Uterus (tissue), 4 donors: ENCODE measurements around the gene ODAM. TPM values are rescaled to one million over a fixed set of nuclear protein-coding genes. Genes with fewer than 3 reads are reported as not detected.

Source experiments
- DNase-seq, 2 donors: peaks; one replicate each; pipeline ENCODE4 v3.0.0-alpha.2; 2019 to 2020
- H3K27ac ChIP-seq, 2 donors: fragments of 200-600 bp; sonication (generic); 1 replicate in 1 of 2; 2 replicates in 1 of 2; pipeline ENCODE4 v1.5.1; 2016 to 2018
- H3K27me3 ChIP-seq, 2 donors: fragments of 200-600 bp; sonication (generic); one replicate each; pipeline ENCODE4 v1.5.1; 2018 to 2019; ENCODE audit warnings: control low read depth in 1 of 2
- H3K36me3 ChIP-seq, 2 donors: fragments of 200-600 bp; sonication (generic); one replicate each; pipeline ENCODE4 v1.5.1; 2019; ENCODE audit warnings: control low read depth in 1 of 2
- H3K4me1 ChIP-seq, 2 donors: fragments of 200-600 bp; sonication (generic); one replicate each; pipeline ENCODE4 v1.5.1; 2018 to 2019; ENCODE audit warnings: control low read depth in 1 of 2
- H3K4me3 ChIP-seq, 2 donors: fragments of 200-600 bp; sonication (generic); 1 replicate in 1 of 2; 2 replicates in 1 of 2; pipeline ENCODE4 v1.5.1; 2018 to 2019; ENCODE audit warnings: mild to moderate bottlenecking in 1 of 2
- H3K9me3 ChIP-seq, 2 donors: fragments of 200-600 bp; sonication (generic); one replicate each; pipeline ENCODE4 v1.5.1; 2019; ENCODE audit warnings: control low read depth in 1 of 2
- POLR2A ChIP-seq, 2 donors: fragments of 450-650 bp; IDR thresholded peaks; one replicate each; pipeline ENCODE4 v1.6.1; 2016; ENCODE audit warnings: antibody characterized with exemption in 2 of 2, mild to moderate bottlenecking in 1 of 2, moderate library complexity in 1 of 2
- intact Hi-C: fragments of 100-400 bp; cut with DNase I; formaldehyde crosslinking; loops from one replicate; pipeline ENCODE4 v1.15.1; 2023; ENCODE audit warnings: low total_unique reads
- total RNA-seq, 4 donors: library from RNA; depleted of rRNA in 3 of 4; stranded (reverse); fragments of >200 nt in 3 of 4; gene quantifications; one replicate each; pipeline versions ENCODE4 v1.1.0 to v1.2.4, GENCODE V29; 2014 to 2023
- TF ChIP-seq, protein P1 (sequence below), 4 experiments: fragments of 200-600 bp in 2 of 4; fragments of 450-650 bp in 2 of 4; sonication (generic) in 2 of 4; IDR thresholded peaks; one replicate each; pipeline ENCODE4 v1.5.1; 2016 to 2019; ENCODE audit warnings: antibody characterized with exemption in 4 of 4, mild to moderate bottlenecking in 2 of 4, moderate library complexity in 1 of 4
- donor health status: DM: yes; HTN: yes; CAD: no.

Gene ODAM
- total RNA-seq, 4 donors from 2014 or later, result 0.35 TPM; not detected in 3

DNA sequence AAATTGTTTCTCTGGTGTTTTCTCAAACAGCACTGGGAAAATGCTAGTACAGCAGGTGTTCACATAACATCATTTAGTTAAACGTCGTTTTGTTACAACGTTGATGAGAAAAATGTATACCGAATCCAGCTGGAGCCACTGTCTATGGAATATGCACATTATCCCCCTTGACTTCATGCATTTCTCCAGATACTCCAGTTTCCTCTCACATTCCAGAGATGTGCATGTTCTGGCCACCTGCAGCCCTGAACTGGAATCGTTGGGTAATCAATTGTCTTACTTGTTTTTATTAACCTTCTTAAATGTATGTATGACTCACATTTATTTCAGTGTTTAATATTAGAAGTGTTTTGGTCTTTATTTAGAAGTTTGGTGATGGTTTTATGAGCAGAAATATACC, 18.4 kb upstream of the ODAM start:
- TF ChIP-seq POLR2A (IDR thresholded peaks at IDR 0.05), result no peak
- TF ChIP-seq, protein P1, sequence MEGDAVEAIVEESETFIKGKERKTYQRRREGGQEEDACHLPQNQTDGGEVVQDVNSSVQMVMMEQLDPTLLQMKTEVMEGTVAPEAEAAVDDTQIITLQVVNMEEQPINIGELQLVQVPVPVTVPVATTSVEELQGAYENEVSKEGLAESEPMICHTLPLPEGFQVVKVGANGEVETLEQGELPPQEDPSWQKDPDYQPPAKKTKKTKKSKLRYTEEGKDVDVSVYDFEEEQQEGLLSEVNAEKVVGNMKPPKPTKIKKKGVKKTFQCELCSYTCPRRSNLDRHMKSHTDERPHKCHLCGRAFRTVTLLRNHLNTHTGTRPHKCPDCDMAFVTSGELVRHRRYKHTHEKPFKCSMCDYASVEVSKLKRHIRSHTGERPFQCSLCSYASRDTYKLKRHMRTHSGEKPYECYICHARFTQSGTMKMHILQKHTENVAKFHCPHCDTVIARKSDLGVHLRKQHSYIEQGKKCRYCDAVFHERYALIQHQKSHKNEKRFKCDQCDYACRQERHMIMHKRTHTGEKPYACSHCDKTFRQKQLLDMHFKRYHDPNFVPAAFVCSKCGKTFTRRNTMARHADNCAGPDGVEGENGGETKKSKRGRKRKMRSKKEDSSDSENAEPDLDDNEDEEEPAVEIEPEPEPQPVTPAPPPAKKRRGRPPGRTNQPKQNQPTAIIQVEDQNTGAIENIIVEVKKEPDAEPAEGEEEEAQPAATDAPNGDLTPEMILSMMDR (IDR thresholded peaks at IDR 0.05), result no peak
- H3K9me3 ChIP-seq, result no peaks in the 10 kb centered on the region
- no peak overlapping the region for H3K4me3 ChIP-seq
- H3K27me3 ChIP-seq, result no peaks in the 10 kb centered on the region
- no peak overlapping the region for H3K27ac ChIP-seq
- intact Hi-C loops, result no loop called here
- no peak for DNase-seq
- no peaks in the 10 kb centered on the region for H3K36me3 ChIP-seq
- no peaks in the 10 kb centered on the region for H3K4me1 ChIP-seq

- intact Hi-C loops, result no loop called here
- Histone ChIP-seq H3K4me3 (no peak overlapping the region), H3K27me3 (no peaks in the 10 kb centered on the region), H3K36me3 (no peaks in the 10 kb centered on the region), H3K4me1 (no peaks in the 10 kb centered on the region), H3K27ac (no peak overlapping the region), H3K9me3 (no peaks in the 10 kb centered on the region)
- DNase-seq, result no peak
- TF ChIP-seq, protein P1 (IDR thresholded peaks at IDR 0.05), result no peak
- TF ChIP-seq POLR2A (IDR thresholded peaks at IDR 0.05), result no peak
Observed at GRCh38 chr4:70178075-70178660, 17.4 kb upstream of the ODAM start.

GRCh38 chr4:70179811-70180210, 15.7 kb upstream of the ODAM start:
- no peak for DNase-seq
- Histone ChIP-seq H3K4me1 (no peaks in the 10 kb centered on the region), H3K36me3 (no peaks in the 10 kb centered on the region), H3K4me3 (no peak overlapping the region), H3K27me3 (no peaks in the 10 kb centered on the region), H3K27ac (no peak overlapping the region), H3K9me3 (no peaks in the 10 kb centered on the region)
- intact Hi-C loops, result no loop called here
- TF ChIP-seq, protein P1 (IDR thresholded peaks at IDR 0.05), result no peak
- TF ChIP-seq POLR2A (IDR thresholded peaks at IDR 0.05), result no peak

DNA sequence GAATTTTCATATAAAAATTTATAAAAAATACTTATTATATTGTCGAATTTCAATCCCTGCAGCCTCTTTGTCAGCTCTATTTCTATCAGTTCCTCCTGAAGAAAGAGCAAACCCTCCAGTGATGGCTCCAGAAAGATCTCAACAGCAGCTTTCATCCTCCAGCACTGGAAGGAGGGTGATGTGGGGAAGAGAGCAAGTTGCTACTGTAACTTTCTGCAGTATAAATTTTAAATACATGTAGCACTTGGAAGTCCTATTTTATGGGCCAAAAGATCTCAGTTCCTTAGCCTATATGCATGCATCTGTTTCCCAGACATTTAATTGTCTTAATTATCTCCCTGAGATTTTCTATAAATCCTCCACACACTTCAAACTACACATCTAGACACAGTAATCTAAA, 13.7 kb upstream of the ODAM start:
- Histone ChIP-seq H3K27me3 (no peaks in the 10 kb centered on the region), H3K4me1 (no peaks in the 10 kb centered on the region), H3K27ac (no peak overlapping the region), H3K9me3 (no peaks in the 10 kb centered on the region), H3K36me3 (no peaks in the 10 kb centered on the region), H3K4me3 (no peak overlapping the region)
- intact Hi-C loops, result no loop called here
- TF ChIP-seq, protein P1 (IDR thresholded peaks at IDR 0.05), result no peak
- TF ChIP-seq POLR2A (IDR thresholded peaks at IDR 0.05), result no peak
- DNase-seq, result no peak

GRCh38 chr4:70182517-70183167, 12.9 kb upstream of the ODAM start:
- Histone ChIP-seq H3K27me3 (no peaks in the 10 kb centered on the region), H3K4me1 (no peaks in the 10 kb centered on the region), H3K36me3 (no peaks in the 10 kb centered on the region), H3K4me3 (no peak overlapping the region), H3K9me3 (no peaks in the 10 kb centered on the region), H3K27ac (no peak overlapping the region)
- TF ChIP-seq, protein P1 (IDR thresholded peaks at IDR 0.05), result no peak
- no peak for TF ChIP-seq POLR2A (IDR thresholded peaks at IDR 0.05)
- intact Hi-C loops, result no loop called here
- no peak for DNase-seq
